A549 (cell line): ENCODE results near the gene TNFSF8. TPM values are rescaled to one million over a fixed set of nuclear protein-coding genes. Genes with fewer than 3 reads are reported as not detected.

Experiments used
- ATAC-seq, 2 experiments: fragments of 200-7000 bp in 1 of 2; fragments of >200 bp in 1 of 2; cut with Nextera tagmentation in 1 of 2; cut with Tn5 transposase in 1 of 2; 3 replicates each; pipeline versions ENCODE4 v1.8.0 to v1.9.1; 2018 to 2020; ENCODE audit warnings: mild to moderate bottlenecking in 1 of 2, moderate library complexity in 1 of 2
- CTCF ChIA-PET: fragments of 300-600 bp; sonication (Branson Sonifier 250); formaldehyde crosslinking; extraction: SDS; loops from one replicate; lab custom pipeline; 2021; ENCODE audit warnings: antibody characterized with exemption, inconsistent platforms; lab: Yijun Ruan, JAX
- POLR2A ChIA-PET: fragments of 350-600 bp; formaldehyde crosslinking; extraction: SDS; loops from one replicate; lab custom pipeline; 2021; ENCODE audit warnings: antibody characterized with exemption, inconsistent platforms; lab: Yijun Ruan, JAX
- DNase-seq, 2 experiments: peaks; one replicate each; pipeline versions ENCODE4 v3.0.0 to v3.0.0-alpha.2; 2011 to 2016; ENCODE audit warnings: low read depth in 1 of 2, low spot score in 1 of 2
- FAIRE-seq: peaks from 2 replicates; lab custom pipeline; 2011; peaks lifted over from hg19 to GRCh38; lab: Jason Lieb, UNC
- H3K27ac ChIP-seq, 2 experiments: fragments of >200 bp; sonication (Bioruptor Twin); formaldehyde crosslinking; 3 replicates each; pipeline ENCODE4 v1.5.1; 2016 to 2017
- H3K4me1 ChIP-seq: fragments of >200 bp; sonication (Bioruptor Twin); formaldehyde crosslinking; 3 replicates; pipeline ENCODE4 v1.6.1; 2016
- H3K4me2 ChIP-seq: fragments of >200 bp; sonication (Bioruptor Twin); formaldehyde crosslinking; 3 replicates; pipeline ENCODE4 v1.6.1; 2016
- H3K4me3 ChIP-seq: fragments of >200 bp; sonication (Bioruptor Twin); formaldehyde crosslinking; 3 replicates; pipeline ENCODE4 v1.5.1; 2016
- H3K9me3 ChIP-seq: fragments of >200 bp; sonication (Bioruptor Twin); formaldehyde crosslinking; 3 replicates; pipeline ENCODE4 v1.6.1; 2016
- BCL3 ChIP-seq: fragments of >200 bp; sonication (Bioruptor Twin); formaldehyde crosslinking; IDR thresholded peaks from 3 replicates; pipeline ENCODE4 v1.6.1; 2016
- CEBPB ChIP-seq, 2 experiments: fragments of >200 bp in 1 of 2; sonication (Bioruptor Twin) in 1 of 2; formaldehyde crosslinking in 1 of 2; IDR thresholded peaks; 2 replicates each; pipeline ENCODE4 v1.6.1; 2012 to 2016
- CTCF ChIP-seq: fragments of >200 bp; sonication (Bioruptor Twin); formaldehyde crosslinking; IDR thresholded peaks from 3 replicates; pipeline ENCODE4 v1.5.1; 2016
- EHF ChIP-seq: fragments of 250-450 bp; sonication (Bioruptor Pico); IDR thresholded peaks from 2 replicates; pipeline ENCODE4 v1.5.0; 2020; ENCODE audit warnings: mild to moderate bottlenecking
- EP300 ChIP-seq, 2 experiments: fragments of >200 bp; sonication (Bioruptor Twin); formaldehyde crosslinking; IDR thresholded peaks; 2 replicates in 1 of 2; 3 replicates in 1 of 2; pipeline ENCODE4 v1.6.1; 2016 to 2017
- FOSB ChIP-seq: fragments of 250-450 bp; sonication (Bioruptor Pico); IDR thresholded peaks from 2 replicates; pipeline ENCODE4 v1.5.0; 2020; ENCODE audit warnings: mild to moderate bottlenecking, moderate library complexity
- MAFK ChIP-seq: fragments of 450-650 bp; IDR thresholded peaks from 2 replicates; pipeline ENCODE4 v1.6.1; 2014; ENCODE audit not compliant: partially characterized antibody
- MAZ ChIP-seq: fragments of 150-350 bp; IDR thresholded peaks from 2 replicates; pipeline ENCODE4 v1.6.1; 2014; ENCODE audit warnings: antibody characterized with exemption, low read depth, low read length, borderline replicate concordance
- RAD21 ChIP-seq, 2 experiments: fragments of >200 bp in 1 of 2; sonication (Bioruptor Twin) in 1 of 2; formaldehyde crosslinking in 1 of 2; IDR thresholded peaks in 1 of 2; conservative IDR thresholded peaks in 1 of 2; 2 replicates in 1 of 2; 3 replicates in 1 of 2; pipeline ENCODE4 v1.6.1; 2012 to 2018; ENCODE audit warnings: inconsistent platforms in 1 of 2
- RCOR1 ChIP-seq: fragments of 150-350 bp; IDR thresholded peaks from 2 replicates; pipeline ENCODE4 v1.6.1; 2014; ENCODE audit warnings: antibody characterized with exemption, low read length, low read depth
- REST ChIP-seq: fragments of 200-600 bp; sonication (generic); IDR thresholded peaks from 2 replicates; pipeline ENCODE4 v1.6.1; 2016; ENCODE audit warnings: antibody characterized with exemption, mild to moderate bottlenecking, moderate library complexity
- TP53 ChIP-seq: fragments of 250-450 bp; sonication (Bioruptor Pico); IDR thresholded peaks from 2 replicates; pipeline ENCODE4 v1.5.0; 2021; ENCODE audit warnings: mild to moderate bottlenecking, moderate library complexity
- ZFP36 ChIP-seq: fragments of 450-650 bp; IDR thresholded peaks from 2 replicates; pipeline ENCODE4 v1.6.1; 2014; ENCODE audit warnings: borderline replicate concordance; ENCODE audit not compliant: partially characterized antibody
- WGBS: methylation state at CpG from one replicate; pipeline ENCODE4 v1.1.6; 2017; ENCODE audit errors: missing lambda C conversion rate; 5-methylcytosine and 5-hydroxymethylcytosine counted together
- polyA plus RNA-seq, 4 experiments: library from polyadenylated mRNA; depleted of rRNA in 3 of 4; stranded (reverse); fragments of >200 nt; fragmentation: RNase III in 1 of 4; extraction: RNeasy Plus Mini Kit Qiagen cat#74134 plus additional on column Dnase treatment in 1 of 4; gene quantifications; 2 replicates in 3 of 4; 3 replicates in 1 of 4; pipeline ENCODE4 v1.2.3, GENCODE V29; 2011 to 2017

The TNFSF8 gene
- polyA plus RNA-seq, 2 of the 4 experiments (the other 2 are of a cell fraction): not detected

- Histone ChIP-seq H3K9me3 (no peaks in the 10 kb centered on the region), H3K4me1 (no peaks in the 10 kb centered on the region), H3K4me2 (no peak overlapping the region), H3K4me3 (no peak overlapping the region), H3K27ac (no peak overlapping the region)
- ATAC-seq (no peak), FAIRE-seq (no peak), DNase-seq (no peak)
- TF ChIP-seq MAZ: no peak
- no peak for TF ChIP-seq TP53 (CRISPR knock-in tag)
- TF ChIP-seq EP300 (IDR thresholded peaks at IDR 0.05): no peak
- TF ChIP-seq REST: no peak
- TF ChIP-seq RAD21 (conservative IDR thresholded peaks at IDR 0.05 in 1 of 2, IDR thresholded peaks at IDR 0.05 in 1 of 2): no peak
- ChIA-PET CTCF (no interaction called here), POLR2A (no interaction called here)
- WGBS: 78% methylated on average over 2 of the region's 2 CpGs
Observed at GRCh38 chr9:114860187-114860586, 70.2 kb downstream of the TNFSF8 start.

- ChIA-PET POLR2A (no interaction called here), CTCF (interaction anchor here (0.8 to 2.2 kb wide), 3 partner anchors 9 to 195 kb away, joined by 3 to 7 read pairs (median 5); no protein-coding TSS in a partner anchor)
- WGBS: 74% methylated on average over 2 of the region's 2 CpGs
- DNase-seq: no peak
- ATAC-seq: no peak
- Histone ChIP-seq H3K4me3 (no peak overlapping the region), H3K9me3 (no peaks in the 10 kb centered on the region), H3K4me1 (no peaks in the 10 kb centered on the region), H3K27ac (no peak overlapping the region), H3K4me2 (no peak overlapping the region)
- no peak for TF ChIP-seq EHF (CRISPR knock-in tag)
- no peak for TF ChIP-seq MAZ
- no peak for TF ChIP-seq FOSB (CRISPR knock-in tag)
- no peak for TF ChIP-seq BCL3
- TF ChIP-seq ZFP36: no peak
- no peak for TF ChIP-seq CTCF
- TF ChIP-seq RCOR1: no peak
- no peak for FAIRE-seq
Observed at GRCh38 chr9:114856942-114857315, 73.5 kb downstream of the TNFSF8 start.

- DNase-seq (no peak), FAIRE-seq (no peak), ATAC-seq (no peak)
- ChIA-PET POLR2A (no interaction called here), CTCF (interaction anchor here (0.8 to 2.2 kb wide), 5 partner anchors 9 to 422 kb away, joined by 3 to 5 read pairs (median 3); no protein-coding TSS in a partner anchor)
- Histone ChIP-seq H3K4me3 (no peak overlapping the region), H3K9me3 (no peaks in the 10 kb centered on the region), H3K4me2 (no peak overlapping the region), H3K4me1 (no peaks in the 10 kb centered on the region), H3K27ac (no peak overlapping the region)
- WGBS: 56% methylated on average over 4 of the region's 4 CpGs
- peak; percentile 4 for TF ChIP-seq MAFK
- no peak for TF ChIP-seq CEBPB (IDR thresholded peaks at IDR 0.05)
Observed at GRCh38 chr9:114856215-114856941, 74.0 kb downstream of the TNFSF8 start.
